GM21825 (cell line): ENCODE measurements around the gene IMP3.
"Not testable (repeated sequence)": the region's sequence is repeated elsewhere in the genome, so short reads cannot be mapped to it uniquely, and the experiment has no call there.

Experiments used
- ATAC-seq: cut with Tn5 transposase; IDR thresholded peaks from one replicate; pipeline ENCODE4 v1.9.1; 2021; ENCODE audit warnings: mild to moderate bottlenecking, moderate library complexity; ENCODE audit not compliant: unreplicated experiment

Gene IMP3

GRCh38 chr15:75651810-75652543 is 12.0 kb upstream of the IMP3 start:
- ATAC-seq, result no peak

DNA sequence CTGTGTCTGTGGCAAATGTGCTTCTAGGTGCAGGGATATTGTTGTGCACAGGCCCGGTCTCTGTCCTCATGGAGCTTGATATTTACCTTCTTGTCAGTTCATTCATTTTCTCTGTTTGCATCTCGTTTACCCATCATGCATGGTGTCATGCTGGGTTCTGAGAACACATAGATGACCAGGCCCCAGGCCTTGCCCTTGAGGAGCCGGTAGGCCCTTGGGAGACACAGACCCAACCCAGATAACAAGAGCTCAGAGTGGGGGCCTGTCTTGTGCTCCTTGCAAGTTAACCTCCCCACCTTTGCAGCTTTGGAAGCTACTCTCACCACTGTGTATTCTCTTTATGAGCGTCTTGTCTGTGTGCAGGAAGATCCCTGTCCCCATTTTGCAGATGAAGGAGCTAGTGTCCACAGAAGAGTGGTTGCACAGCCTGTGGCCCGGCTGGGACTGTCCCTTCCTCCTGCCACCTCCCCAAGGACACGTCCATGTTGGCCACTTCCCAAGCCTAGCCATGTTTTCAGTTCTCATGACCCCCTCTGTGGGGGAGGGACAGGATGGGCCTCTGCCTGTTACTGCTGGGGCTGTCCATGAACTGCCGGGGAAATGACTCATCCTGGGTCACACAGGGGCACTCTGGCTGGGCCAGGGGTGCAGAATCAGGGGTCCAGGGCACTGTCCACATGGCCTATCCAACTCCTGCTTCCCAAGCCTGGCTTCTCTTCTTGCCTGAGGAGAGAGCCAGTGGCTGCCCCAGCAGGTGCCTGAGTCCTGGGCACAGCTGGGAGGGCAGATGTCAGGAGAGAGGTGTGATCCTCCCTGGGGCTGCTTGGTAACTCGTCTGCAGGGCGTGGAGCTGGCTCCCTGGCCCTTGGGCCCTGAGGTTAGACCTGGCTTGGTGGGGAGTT is 11.1 kb upstream of the IMP3 start:
- no peak for ATAC-seq

DNA sequence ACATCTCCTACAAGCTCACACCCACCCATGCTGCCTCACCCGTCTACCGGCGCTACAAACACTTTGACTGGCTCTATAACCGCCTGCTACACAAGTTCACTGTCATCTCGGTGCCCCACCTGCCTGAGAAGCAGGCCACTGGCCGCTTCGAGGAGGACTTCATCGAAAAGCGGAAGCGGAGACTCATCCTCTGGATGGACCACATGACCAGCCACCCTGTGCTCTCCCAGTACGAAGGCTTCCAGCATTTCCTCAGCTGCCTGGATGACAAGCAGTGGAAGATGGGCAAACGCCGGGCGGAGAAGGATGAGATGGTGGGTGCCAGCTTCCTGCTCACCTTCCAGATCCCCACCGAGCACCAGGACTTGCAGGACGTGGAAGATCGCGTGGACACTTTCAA is 9.8 kb upstream of the IMP3 start:
- no peak for ATAC-seq

DNA sequence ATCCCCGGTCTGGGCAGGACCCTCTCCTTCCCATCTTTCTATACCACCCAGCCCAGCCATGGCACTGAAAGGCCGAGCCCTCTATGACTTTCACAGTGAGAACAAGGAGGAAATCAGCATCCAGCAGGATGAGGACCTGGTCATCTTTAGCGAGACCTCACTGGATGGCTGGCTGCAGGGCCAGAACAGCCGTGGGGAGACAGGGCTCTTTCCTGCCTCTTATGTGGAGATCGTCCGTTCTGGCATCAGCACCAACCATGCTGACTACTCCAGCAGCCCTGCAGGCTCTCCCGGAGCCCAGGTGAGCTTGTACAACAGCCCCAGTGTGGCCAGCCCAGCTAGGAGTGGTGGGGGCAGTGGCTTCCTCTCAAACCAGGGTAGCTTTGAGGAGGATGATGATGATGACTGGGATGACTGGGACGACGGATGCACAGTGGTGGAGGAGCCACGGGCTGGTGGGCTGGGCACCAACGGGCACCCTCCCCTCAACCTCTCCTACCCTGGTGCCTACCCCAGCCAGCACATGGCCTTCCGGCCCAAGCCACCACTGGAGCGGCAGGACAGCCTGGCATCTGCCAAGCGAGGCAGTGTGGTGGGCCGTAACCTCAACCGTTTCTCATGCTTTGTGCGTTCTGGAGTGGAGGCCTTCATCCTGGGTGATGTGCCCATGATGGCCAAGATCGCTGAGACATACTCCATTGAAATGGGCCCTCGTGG is 9.2 kb upstream of the IMP3 start:
- no peak for ATAC-seq

DNA sequence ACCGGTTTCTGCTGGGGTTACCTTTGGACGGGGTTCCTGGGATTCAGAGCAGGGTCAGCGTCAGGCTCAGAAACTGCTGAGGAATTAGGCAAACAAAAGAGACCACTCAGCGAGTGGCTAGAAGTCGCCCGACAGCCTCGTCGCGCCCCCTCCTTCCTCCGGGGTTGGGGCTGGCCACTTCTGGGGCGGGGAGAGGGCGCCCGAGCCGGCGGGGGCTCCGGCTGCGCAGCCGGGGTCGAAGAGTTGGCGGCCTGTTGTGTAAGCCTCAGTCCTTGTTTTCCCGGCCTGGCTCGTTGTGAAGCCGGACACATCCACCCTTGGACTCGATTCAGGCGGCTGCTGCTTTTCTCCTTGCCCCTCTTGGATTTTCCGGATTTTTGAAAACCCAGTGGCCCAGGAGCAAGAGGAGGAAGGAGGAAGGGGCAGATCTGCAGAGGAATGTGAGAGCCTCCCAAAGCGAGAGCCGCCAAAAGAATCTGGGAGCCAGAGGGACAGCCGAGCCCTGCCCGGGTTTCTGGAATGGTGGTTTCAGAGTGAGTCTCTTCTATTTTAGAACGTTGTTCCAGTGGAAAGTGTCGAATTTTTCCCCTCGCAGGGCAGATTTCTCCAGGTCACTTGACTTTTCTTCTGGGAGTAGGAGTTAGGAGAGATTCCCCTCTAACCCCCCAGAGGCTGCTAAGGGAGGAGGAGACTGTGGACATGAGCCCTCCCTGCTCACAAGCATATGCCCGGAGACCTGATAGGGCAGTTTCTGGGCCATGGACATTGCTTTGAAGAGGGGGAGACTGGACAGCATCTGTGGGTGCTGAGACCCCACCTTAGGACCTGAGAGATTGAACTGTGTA is 8.4 kb upstream of the IMP3 start:
- ATAC-seq, result no peak

DNA sequence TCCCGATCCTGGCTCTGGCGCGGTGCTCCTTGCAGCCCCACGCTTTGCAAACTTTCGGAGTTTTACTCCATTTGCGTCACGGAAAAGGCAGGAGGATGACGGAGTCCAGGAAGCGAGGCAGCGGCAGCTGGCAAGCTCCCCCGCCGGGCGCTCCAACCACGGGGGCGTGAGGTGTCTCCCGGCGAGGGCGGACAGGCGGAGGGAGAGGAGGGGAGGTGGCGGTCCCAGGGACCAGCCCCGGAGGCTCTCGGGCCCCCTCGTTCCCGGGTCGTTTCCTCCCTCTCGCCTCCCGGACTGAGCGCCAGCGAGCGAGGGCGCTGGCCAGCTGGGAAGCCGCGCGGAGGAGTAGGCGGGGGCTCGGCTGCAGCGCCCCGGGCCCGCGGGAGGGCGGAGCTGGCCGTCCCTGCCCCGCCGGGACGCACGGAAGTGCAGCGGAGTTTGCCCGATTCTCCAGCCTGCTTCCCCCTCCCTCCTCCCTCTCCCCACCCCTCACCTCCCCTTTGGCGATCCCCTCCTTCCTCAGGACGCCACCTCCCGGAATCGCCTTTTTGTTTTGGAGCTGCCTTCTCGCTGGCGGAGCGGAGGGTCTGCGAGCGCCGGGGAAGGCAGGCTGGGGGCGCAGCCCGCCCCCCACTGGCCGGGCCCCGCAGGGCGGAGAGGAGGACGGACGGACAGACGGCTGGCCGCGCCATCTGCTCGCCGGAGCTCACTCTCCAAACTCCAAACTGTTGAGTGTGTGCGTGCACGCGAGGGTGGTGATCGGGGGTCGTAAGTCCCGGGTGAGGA is 7.5 kb upstream of the IMP3 start, which contains the start of gene SNX33:
SNX33 (plus strand) TSS at position 543 of the 786 bp plus-strand sequence. CDS start 1,191 bp downstream, outside the sequence.
- ATAC-seq, result no peak

- ATAC-seq, result no peak
These were observed 6.9 kb upstream of the IMP3 start for GRCh38 chr15:75646944-75647364.

- no peak for ATAC-seq
These were observed 6.3 kb upstream of the IMP3 start for GRCh38 chr15:75646112-75646943.

- ATAC-seq, result no peak
These were observed 4.4 kb upstream of the IMP3 start for GRCh38 chr15:75644376-75644775.

DNA sequence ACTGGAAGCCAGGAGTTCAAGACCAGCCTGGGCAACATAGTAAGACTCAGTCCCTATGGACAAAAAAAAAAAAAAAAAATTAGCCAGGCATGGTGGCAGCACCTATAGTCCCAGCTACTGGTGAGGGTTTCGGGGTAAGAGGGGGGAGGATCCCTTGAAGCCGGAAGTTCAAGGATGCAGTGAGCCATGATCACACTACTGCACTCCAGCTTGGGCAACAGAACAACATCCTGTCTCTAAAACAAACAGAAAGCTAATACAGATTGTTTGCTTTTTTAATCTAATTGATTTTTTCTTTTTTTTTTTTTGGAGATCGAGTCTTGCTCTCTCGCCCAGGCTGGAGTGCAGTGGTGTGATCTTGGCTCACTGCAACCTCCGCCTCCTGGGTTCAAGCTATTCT is 1.6 kb upstream of the IMP3 start:
- no peak for ATAC-seq

DNA sequence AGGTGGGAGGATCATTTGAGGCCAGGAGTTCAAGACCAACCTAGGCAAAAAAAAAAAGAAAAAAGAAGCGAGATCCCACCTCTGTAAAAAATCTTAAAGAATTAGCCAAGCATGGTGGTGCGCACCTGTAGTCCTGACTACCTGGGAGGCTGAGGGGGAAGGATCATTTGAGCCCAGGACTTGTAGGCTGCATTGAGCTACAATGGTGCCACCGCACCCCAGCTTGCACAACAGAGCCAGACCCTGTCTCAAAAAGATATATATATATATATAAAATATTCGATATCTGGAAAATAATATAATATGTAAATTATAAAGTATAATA is 1.1 kb upstream of the IMP3 start:
- ATAC-seq, result no peak

GRCh38 chr15:75640483-75641178 is 607 bp upstream of the IMP3 start:
- peak; percentile 30 for ATAC-seq

- ATAC-seq, result no peak
These were observed 774 bp downstream of the IMP3 start for GRCh38 chr15:75639191-75639708.

GRCh38 chr15:75637245-75638009 is 2.6 kb downstream of the IMP3 start:
- no peak for ATAC-seq

DNA sequence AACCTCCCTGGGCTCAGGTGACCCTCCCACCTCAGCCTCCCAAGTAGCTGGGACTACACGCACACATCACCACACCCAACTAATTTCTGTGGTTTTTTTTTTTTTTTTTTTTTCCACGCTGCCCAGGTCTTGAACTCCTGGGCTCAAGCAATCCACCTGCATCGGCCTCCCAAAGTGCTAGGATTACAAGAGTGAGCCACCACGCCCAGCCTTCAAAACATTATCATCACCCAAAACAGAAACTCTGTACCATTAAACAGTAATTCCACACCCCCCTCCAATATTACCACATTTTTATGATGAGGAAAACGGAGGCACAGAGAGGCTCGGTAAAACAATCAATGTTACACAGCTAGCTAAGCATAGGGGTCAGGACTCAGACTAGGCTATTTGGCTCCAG is 4.0 kb downstream of the IMP3 start:
- no peak for ATAC-seq

DNA sequence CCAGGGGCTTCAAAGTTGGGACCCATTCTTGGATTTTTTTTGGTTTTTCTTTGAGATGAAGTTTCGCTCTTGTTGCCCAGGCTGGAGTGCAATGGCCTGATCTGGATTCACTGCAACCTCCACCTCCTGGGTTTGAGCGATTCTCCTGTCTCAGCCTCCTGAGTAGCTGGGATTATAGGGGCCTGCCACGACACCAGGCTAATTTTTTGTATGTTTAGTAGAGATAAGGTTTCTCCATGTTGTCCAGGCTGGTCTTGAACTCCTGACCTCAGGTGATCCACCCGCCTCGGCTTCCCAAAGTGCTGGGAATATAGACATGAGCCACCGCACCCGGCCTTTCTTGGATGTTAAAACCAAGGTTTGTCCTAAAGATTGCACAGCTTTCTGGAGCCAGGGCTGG is 6.1 kb downstream of the IMP3 start:
- ATAC-seq, result not testable (repeated sequence)

DNA sequence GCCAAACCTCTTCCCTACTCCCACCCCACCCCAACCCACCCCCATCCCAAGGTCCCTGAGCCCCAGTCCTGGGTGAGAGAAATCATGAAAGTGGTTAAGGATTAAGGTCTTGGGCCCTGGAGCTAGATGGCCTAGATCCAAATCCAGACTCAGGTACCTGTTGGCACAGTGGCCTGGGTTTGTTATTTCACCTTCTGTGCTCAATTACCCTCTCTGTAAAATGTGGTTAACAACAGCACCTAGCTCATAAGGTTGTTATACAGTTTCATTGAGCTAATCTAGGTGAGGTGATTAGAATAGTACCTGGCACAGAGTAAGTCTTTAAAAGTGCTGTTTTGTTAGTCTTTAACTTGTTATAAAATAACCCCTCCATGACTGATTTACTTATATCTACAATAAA is 8.1 kb downstream of the IMP3 start:
- ATAC-seq, result no peak
